ENCODE data around the gene ARHGEF33.

Gene ARHGEF33

DNA sequence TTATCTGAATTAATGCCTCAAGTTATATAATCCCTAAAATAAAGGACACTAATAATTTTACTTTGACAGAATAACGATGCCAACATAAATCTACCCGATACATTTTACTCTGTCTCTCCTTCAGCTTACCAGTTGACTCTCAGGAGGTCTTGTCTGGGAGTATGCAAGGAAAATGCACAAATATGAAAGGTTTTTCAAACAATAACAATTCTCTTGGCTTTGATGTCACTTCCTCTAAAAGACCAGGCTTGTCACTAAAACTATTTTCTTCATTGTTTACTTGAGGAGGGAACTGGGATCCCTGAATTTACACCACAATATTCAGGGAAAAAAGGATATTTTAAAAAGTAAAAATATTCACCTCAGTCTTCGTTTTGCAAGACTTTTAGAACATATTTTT is 134.0 kb downstream of the ARHGEF33 start:
- no peak for DNase-seq

DNA sequence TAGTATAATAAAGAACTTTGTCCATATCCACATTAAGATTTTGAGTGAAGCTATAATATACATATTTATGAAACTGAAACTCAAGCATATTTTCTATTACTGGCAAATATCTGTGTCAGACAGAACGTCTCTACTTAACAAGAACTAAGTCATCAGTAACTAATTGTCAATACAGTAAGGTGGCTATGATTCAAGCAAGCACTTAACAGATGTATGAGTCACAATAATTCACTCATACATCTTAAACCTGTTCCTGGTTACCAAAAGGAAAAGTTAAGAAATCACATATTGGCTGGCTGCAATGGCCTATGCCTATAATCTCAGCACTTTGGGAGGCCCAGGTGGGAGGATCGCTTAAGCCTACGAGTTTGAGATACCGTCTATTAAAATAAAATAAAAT is 135.2 kb downstream of the ARHGEF33 start:
- DNase-seq: no peak
